GM13976 (cell line): ENCODE results near the gene CLCN7.

ENCODE experiments used
- DNase-seq: peaks from one replicate; pipeline ENCODE4 v3.0.0; 2012; ENCODE audit warnings: low spot score
- in situ Hi-C: fragments of 300-500 bp; cut with MboI; formaldehyde crosslinking; loops from one replicate; pipeline ENCODE4 v1.12.0; 2022; ENCODE audit warnings: low sequenced_read_pairs, mixed read lengths, inconsistent platforms; ENCODE audit not compliant: unreplicated experiment
- TF ChIP-seq, protein P1 (sequence below): IDR thresholded peaks from 2 replicates; pipeline ENCODE4 v1.5.1; 2012; ENCODE audit warnings: borderline replicate concordance, mild to moderate bottlenecking; ENCODE audit not compliant: insufficient read depth; ENCODE audit errors: extremely low read depth, missing control alignments, control extremely low read depth

CLCN7 gene

GRCh38 chr16:1494129-1494640 is 19.4 kb upstream of the CLCN7 start:
- DNase-seq = no peak
- TF ChIP-seq, protein P1, sequence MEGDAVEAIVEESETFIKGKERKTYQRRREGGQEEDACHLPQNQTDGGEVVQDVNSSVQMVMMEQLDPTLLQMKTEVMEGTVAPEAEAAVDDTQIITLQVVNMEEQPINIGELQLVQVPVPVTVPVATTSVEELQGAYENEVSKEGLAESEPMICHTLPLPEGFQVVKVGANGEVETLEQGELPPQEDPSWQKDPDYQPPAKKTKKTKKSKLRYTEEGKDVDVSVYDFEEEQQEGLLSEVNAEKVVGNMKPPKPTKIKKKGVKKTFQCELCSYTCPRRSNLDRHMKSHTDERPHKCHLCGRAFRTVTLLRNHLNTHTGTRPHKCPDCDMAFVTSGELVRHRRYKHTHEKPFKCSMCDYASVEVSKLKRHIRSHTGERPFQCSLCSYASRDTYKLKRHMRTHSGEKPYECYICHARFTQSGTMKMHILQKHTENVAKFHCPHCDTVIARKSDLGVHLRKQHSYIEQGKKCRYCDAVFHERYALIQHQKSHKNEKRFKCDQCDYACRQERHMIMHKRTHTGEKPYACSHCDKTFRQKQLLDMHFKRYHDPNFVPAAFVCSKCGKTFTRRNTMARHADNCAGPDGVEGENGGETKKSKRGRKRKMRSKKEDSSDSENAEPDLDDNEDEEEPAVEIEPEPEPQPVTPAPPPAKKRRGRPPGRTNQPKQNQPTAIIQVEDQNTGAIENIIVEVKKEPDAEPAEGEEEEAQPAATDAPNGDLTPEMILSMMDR = no peak
- in situ Hi-C loops = no loop called here

- in situ Hi-C loops = no loop called here
- TF ChIP-seq, protein P1 = no peak
- DNase-seq = peak; percentile 68
These were observed 18.9 kb upstream of the CLCN7 start for GRCh38 chr16:1493746-1494094.

- TF ChIP-seq, protein P1 = no peak
- in situ Hi-C loops = no loop called here
- DNase-seq = peak; percentile 100
These were observed 18.3 kb upstream of the CLCN7 start, which contains the start of gene TELO2 for GRCh38 chr16:1492923-1493745. Gene TELO2 (plus strand): TSS chr16:1493360. CDS start chr16:1494282, 922 bp downstream.

- in situ Hi-C loops = no loop called here
- TF ChIP-seq, protein P1 = no peak
- DNase-seq = no peak
These were observed 17.5 kb upstream of the CLCN7 start for GRCh38 chr16:1492082-1492922.

DNA sequence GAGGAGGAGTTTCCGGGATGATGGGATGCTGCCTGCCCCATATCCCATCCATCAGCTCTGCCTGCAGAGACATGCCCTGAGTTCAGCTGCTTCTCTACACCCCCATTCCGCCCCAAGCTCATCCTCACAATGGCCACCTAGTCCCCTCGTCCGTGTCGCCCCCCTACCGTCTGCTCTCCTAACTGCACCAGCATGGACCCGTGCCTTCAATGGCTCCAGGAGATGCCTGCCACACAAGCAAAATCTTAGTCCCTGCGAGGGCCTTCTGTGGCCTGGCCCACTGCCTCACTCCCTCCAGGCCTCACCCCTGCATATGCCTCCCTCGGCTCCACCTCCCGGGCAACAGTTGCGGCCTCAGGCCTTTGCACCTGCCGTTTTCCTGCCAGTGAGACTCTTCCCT is 16.5 kb upstream of the CLCN7 start:
- in situ Hi-C loops = no loop called here
- TF ChIP-seq, protein P1 = no peak
- no peak for DNase-seq

- TF ChIP-seq, protein P1 = no peak
- in situ Hi-C loops = no loop called here
- no peak for DNase-seq
These were observed 14.2 kb upstream of the CLCN7 start for GRCh38 chr16:1489077-1489476.
